ENCODE measurements around the gene LCMT1. TPM values are rescaled to one million over a fixed set of nuclear protein-coding genes. Genes with fewer than 3 reads are reported as not detected.

LCMT1 gene
- total RNA-seq, 4 donors from 2014 or later, result 10.7 to 56.9 (median 34.4) TPM

GRCh38 chr16:25080420-25081131 lies 31.0 kb upstream of the LCMT1 start:
- no peak for DNase-seq
- no peak for TF ChIP-seq CTCF (IDR thresholded peaks at IDR 0.05)
- no peak for TF ChIP-seq POLR2A (IDR thresholded peaks at IDR 0.05)

GRCh38 chr16:25081702-25082101 lies 29.8 kb upstream of the LCMT1 start:
- Histone ChIP-seq H3K4me1 (no peaks in the 10 kb centered on the region), H3K27ac (no peak overlapping the region), H3K9me3 (no peaks in the 10 kb centered on the region), H3K36me3 (no peaks in the 10 kb centered on the region), H3K27me3 (no peaks in the 10 kb centered on the region), H3K4me3 (no peak overlapping the region)
- no peak for DNase-seq
- TF ChIP-seq CTCF (IDR thresholded peaks at IDR 0.05), result no peak
- no peak for TF ChIP-seq POLR2A (IDR thresholded peaks at IDR 0.05)

More at GRCh38 chr16:25080420-25081131, 31.0 kb upstream of the LCMT1 start:
- Histone ChIP-seq H3K27ac (no peak overlapping the region), H3K27me3 (no peaks in the 10 kb centered on the region), H3K36me3 (no peaks in the 10 kb centered on the region), H3K4me3 (no peak overlapping the region), H3K4me1 (no peaks in the 10 kb centered on the region), H3K9me3 (no peaks in the 10 kb centered on the region)

- H3K36me3 ChIP-seq, result no peaks in the 10 kb centered on the region
Measured at GRCh38 chr16:25083065-25083464, 28.5 kb upstream of the LCMT1 start.

GRCh38 chr16:25083701-25084100 lies 27.8 kb upstream of the LCMT1 start:
- Histone ChIP-seq H3K4me1 (no peaks in the 10 kb centered on the region), H3K27me3 (no peaks in the 10 kb centered on the region), H3K4me3 (no peak overlapping the region), H3K9me3 (no peaks in the 10 kb centered on the region), H3K36me3 (no peaks in the 10 kb centered on the region), H3K27ac (no peak overlapping the region)
- DNase-seq, result no peak
- TF ChIP-seq CTCF (IDR thresholded peaks at IDR 0.05), result no peak
- TF ChIP-seq POLR2A (IDR thresholded peaks at IDR 0.05), result no peak

More at GRCh38 chr16:25083065-25083464, 28.5 kb upstream of the LCMT1 start:
- no peak for DNase-seq
- H3K4me3 ChIP-seq, result no peak overlapping the region
- TF ChIP-seq CTCF (IDR thresholded peaks at IDR 0.05), result no peak
- TF ChIP-seq POLR2A (IDR thresholded peaks at IDR 0.05), result no peak
- no peaks in the 10 kb centered on the region for H3K9me3 ChIP-seq
- H3K4me1 ChIP-seq, result no peaks in the 10 kb centered on the region
- H3K27ac ChIP-seq, result no peak overlapping the region
- no peaks in the 10 kb centered on the region for H3K27me3 ChIP-seq

- no peaks in the 10 kb centered on the region for H3K27me3 ChIP-seq
- TF ChIP-seq POLR2A (IDR thresholded peaks at IDR 0.05) (no peak), CTCF (IDR thresholded peaks at IDR 0.05) (no peak)
- H3K4me3 ChIP-seq, result no peak overlapping the region
- H3K9me3 ChIP-seq, result no peaks in the 10 kb centered on the region
- no peaks in the 10 kb centered on the region for H3K36me3 ChIP-seq
- H3K4me1 ChIP-seq, result peaks cover 0 to 7% (median 0%) of the 10 kb centered on the region in 4 donors
- no peak overlapping the region for H3K27ac ChIP-seq
- DNase-seq, result no peak
Measured at GRCh38 chr16:25084797-25085196, 26.7 kb upstream of the LCMT1 start.

Data from Peyer's patch (tissue), 4 donors.